ENCODE results near the gene RYR1. TPM values are rescaled to one million over a fixed set of nuclear protein-coding genes. Genes with fewer than 3 reads are reported as not detected.

RYR1 gene
- total RNA-seq, 1 experiment from 2014 or later: not detected

GRCh38 chr19:38508507-38508906 is 75.0 kb downstream of the RYR1 start:
- no peak overlapping the region for H3K9ac ChIP-seq (ENCODE audit: low read length)
- H3K9me2 ChIP-seq (replicated peaks; ENCODE audit: low read length): no peaks in the 10 kb centered on the region
- no peak overlapping the region for H3K4me2 ChIP-seq (ENCODE audit: low read length)
- no peaks in the 10 kb centered on the region for H4K20me1 ChIP-seq (ENCODE audit: low read length)
- H3F3A ChIP-seq (ENCODE audit: low read length, unreplicated experiment): no peaks in the 10 kb centered on the region
- no peak overlapping the region for H3K4me3 ChIP-seq (ENCODE audit: low read length)
- ChIA-PET CTCF (no interaction called here), POLR2A (ENCODE audit: unreplicated experiment) (no interaction called here)
- no TSS peak for BruUV-seq (replicated peaks)
- H3K36me3 ChIP-seq (ENCODE audit: low read depth, low read length): no peaks in the 10 kb centered on the region
- no peaks in the 10 kb centered on the region for H3K4me1 ChIP-seq (ENCODE audit: insufficient read depth, low read length)
- H3K27me3 ChIP-seq (ENCODE audit: low read length): no peaks in the 10 kb centered on the region
- no peak overlapping the region for H3K27ac ChIP-seq (ENCODE audit: low read length)
- no peak for ATAC-seq
- intact Hi-C loops (cut with micrococcal nuclease): no loop called here
- DNase-seq: no peak
- H3K79me2 ChIP-seq (ENCODE audit: low read length): no peaks in the 10 kb centered on the region
- no peaks in the 10 kb centered on the region for H3K9me3 ChIP-seq (ENCODE audit: low read length)
- no peak overlapping the region for H2AFZ ChIP-seq (ENCODE audit: low read length)
- TF ChIP-seq EZH2 (IDR thresholded peaks at IDR 0.05; ENCODE audit: low read length, unreplicated experiment) (no peak), EZH2phosphoT487 (IDR thresholded peaks at IDR 0.05; ENCODE audit: borderline replicate concordance, low read length) (no peak)
- TF ChIP-seq, protein P1, sequence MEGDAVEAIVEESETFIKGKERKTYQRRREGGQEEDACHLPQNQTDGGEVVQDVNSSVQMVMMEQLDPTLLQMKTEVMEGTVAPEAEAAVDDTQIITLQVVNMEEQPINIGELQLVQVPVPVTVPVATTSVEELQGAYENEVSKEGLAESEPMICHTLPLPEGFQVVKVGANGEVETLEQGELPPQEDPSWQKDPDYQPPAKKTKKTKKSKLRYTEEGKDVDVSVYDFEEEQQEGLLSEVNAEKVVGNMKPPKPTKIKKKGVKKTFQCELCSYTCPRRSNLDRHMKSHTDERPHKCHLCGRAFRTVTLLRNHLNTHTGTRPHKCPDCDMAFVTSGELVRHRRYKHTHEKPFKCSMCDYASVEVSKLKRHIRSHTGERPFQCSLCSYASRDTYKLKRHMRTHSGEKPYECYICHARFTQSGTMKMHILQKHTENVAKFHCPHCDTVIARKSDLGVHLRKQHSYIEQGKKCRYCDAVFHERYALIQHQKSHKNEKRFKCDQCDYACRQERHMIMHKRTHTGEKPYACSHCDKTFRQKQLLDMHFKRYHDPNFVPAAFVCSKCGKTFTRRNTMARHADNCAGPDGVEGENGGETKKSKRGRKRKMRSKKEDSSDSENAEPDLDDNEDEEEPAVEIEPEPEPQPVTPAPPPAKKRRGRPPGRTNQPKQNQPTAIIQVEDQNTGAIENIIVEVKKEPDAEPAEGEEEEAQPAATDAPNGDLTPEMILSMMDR (conservative IDR thresholded peaks at IDR 0.05; ENCODE audit: low read depth, low read length): no peak

DNA sequence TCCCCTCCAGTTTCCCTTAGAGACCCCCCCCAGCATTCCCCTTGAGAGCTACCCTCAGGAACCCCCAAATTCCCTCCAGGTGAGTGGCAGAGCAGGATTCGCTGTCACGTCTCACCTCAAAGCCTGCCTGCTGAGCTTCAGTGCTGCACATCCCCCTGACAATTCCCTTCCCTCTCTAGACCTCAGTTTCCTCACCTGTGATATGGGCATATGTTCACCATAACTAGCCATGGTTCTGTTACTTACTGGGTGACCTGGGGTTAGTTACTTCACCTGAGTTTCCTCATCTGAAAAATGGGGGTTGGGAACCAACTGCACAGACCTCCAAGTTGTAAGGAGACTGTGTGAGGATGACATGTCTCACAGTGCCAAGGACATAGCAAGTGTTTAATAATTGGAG is 75.5 kb downstream of the RYR1 start:
- Histone ChIP-seq H4K20me1 (ENCODE audit: low read length) (no peaks in the 10 kb centered on the region), H3K36me3 (ENCODE audit: low read depth, low read length) (no peaks in the 10 kb centered on the region), H3K4me1 (ENCODE audit: insufficient read depth, low read length) (no peaks in the 10 kb centered on the region), H3K4me2 (ENCODE audit: low read length) (no peak overlapping the region), H3K9ac (ENCODE audit: low read length) (no peak overlapping the region), H3K27ac (ENCODE audit: low read length) (no peak overlapping the region), H3K9me3 (ENCODE audit: low read length) (no peaks in the 10 kb centered on the region), H3K9me2 (replicated peaks; ENCODE audit: low read length) (no peaks in the 10 kb centered on the region), H3K27me3 (ENCODE audit: low read length) (no peaks in the 10 kb centered on the region), H3F3A (ENCODE audit: low read length, unreplicated experiment) (no peaks in the 10 kb centered on the region), H3K4me3 (ENCODE audit: low read length) (no peak overlapping the region), H2AFZ (ENCODE audit: low read length) (no peak overlapping the region), H3K79me2 (ENCODE audit: low read length) (no peaks in the 10 kb centered on the region)
- no TSS peak for BruUV-seq (replicated peaks)
- TF ChIP-seq, protein P1 (conservative IDR thresholded peaks at IDR 0.05; ENCODE audit: low read depth, low read length): no peak
- TF ChIP-seq EZH2 (IDR thresholded peaks at IDR 0.05; ENCODE audit: low read length, unreplicated experiment): no peak
- TF ChIP-seq EZH2phosphoT487 (IDR thresholded peaks at IDR 0.05; ENCODE audit: borderline replicate concordance, low read length): no peak
- ChIA-PET POLR2A (ENCODE audit: unreplicated experiment) (no interaction called here), CTCF (no interaction called here)
- DNase-seq (no peak), ATAC-seq (no peak)
- intact Hi-C loops (cut with micrococcal nuclease): no loop called here

- Histone ChIP-seq H3K4me3 (ENCODE audit: low read length) (no peak overlapping the region), H3K79me2 (ENCODE audit: low read length) (no peaks in the 10 kb centered on the region), H2AFZ (ENCODE audit: low read length) (no peak overlapping the region), H3K4me2 (ENCODE audit: low read length) (no peak overlapping the region), H3K9me3 (ENCODE audit: low read length) (no peaks in the 10 kb centered on the region), H3K9ac (ENCODE audit: low read length) (no peak overlapping the region), H4K20me1 (ENCODE audit: low read length) (no peaks in the 10 kb centered on the region), H3K36me3 (ENCODE audit: low read depth, low read length) (no peaks in the 10 kb centered on the region), H3K9me2 (replicated peaks; ENCODE audit: low read length) (no peaks in the 10 kb centered on the region), H3K4me1 (ENCODE audit: insufficient read depth, low read length) (no peaks in the 10 kb centered on the region), H3K27me3 (ENCODE audit: low read length) (no peaks in the 10 kb centered on the region), H3K27ac (ENCODE audit: low read length) (no peak overlapping the region), H3F3A (ENCODE audit: low read length, unreplicated experiment) (no peaks in the 10 kb centered on the region)
- no peak for ATAC-seq
- BruUV-seq (replicated peaks): no TSS peak
- CTCF ChIA-PET: no interaction called here
- no peak for TF ChIP-seq EZH2phosphoT487 (IDR thresholded peaks at IDR 0.05; ENCODE audit: borderline replicate concordance, low read length)
- TF ChIP-seq, protein P1 (conservative IDR thresholded peaks at IDR 0.05; ENCODE audit: low read depth, low read length): no peak
- TF ChIP-seq EZH2 (IDR thresholded peaks at IDR 0.05; ENCODE audit: low read length, unreplicated experiment): no peak
- no peak for DNase-seq
- intact Hi-C loops (cut with micrococcal nuclease): no loop called here
- POLR2A ChIA-PET (ENCODE audit: unreplicated experiment): no interaction called here
Measured at GRCh38 chr19:38511074-38511708, 77.7 kb downstream of the RYR1 start.

All from PC-3 (cell line).